NCI-H510A treated with DMSO at 0.1 percent for 48 hours (cell line): Measurements from ENCODE around the gene ATG4D.
A peak's percentile ranks its signal among the peaks of the same experiment; 100 is the strongest.

Experiments
- DNase-seq: peaks from one replicate; lab custom pipeline; 2025; lab: John Stamatoyannopoulos, UW

Gene ATG4D

GRCh38 chr19:10543420-10544241, at the start of gene ATG4D:
Gene ATG4D, plus strand, starts transcription at chr19:10543904. Its CDS starts 187 bp downstream, at chr19:10544091.
- DNase-seq, result peak; percentile 90

DNA sequence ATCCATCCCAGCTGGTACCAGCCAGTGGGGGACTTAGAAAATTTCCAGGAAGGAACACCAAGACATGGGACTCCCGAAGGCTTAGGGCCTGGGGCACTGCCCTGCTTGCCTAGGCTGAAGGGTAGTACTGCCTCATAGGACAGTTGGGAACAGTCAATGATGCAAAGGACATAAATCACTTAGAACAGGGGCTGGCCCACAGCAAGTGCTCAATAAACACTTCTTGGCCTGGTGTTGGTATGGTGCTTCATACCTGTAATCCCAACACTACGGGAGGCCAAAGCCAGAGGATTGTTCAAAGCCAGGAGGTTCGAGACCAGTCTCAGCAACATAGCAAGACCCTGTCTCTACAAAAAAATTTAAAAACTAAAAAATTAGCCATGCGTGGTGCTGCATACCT, 46.3 kb upstream of the ATG4D start:
- no peak for DNase-seq

- no peak for DNase-seq
These were observed 44.0 kb upstream of the ATG4D start for GRCh38 chr19:10499550-10500246.

GRCh38 chr19:10500247-10500592, 43.5 kb upstream of the ATG4D start:
- no peak for DNase-seq

DNA sequence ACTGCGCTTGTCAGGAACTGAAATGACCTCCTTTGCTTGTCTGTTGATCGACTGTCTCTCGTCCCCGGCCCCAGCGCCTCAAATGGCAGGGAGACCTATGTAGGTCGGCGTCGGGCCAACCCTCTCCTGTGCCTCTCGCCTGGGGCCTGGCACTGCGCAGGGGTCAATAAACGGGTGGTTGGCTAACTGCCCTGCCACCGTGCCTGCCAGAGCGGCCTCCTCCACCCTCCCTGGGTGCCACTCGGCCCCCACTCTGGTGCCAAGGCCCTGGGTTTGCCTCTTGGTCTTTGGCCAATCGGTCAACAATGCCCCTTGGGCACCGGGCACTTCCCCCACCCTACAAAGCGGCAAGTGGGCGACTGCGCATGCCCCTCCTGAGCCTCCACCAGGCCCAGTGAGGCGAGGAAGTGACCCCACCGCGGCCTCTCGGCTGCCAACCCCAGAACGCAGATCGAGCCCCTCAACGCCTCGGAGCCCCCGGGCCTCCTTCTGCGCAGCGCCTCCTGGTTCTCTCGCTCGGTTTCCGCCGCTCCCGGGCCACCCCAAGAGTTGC, 41.7 kb upstream of the ATG4D start:
- peak; percentile 32 for DNase-seq

DNA sequence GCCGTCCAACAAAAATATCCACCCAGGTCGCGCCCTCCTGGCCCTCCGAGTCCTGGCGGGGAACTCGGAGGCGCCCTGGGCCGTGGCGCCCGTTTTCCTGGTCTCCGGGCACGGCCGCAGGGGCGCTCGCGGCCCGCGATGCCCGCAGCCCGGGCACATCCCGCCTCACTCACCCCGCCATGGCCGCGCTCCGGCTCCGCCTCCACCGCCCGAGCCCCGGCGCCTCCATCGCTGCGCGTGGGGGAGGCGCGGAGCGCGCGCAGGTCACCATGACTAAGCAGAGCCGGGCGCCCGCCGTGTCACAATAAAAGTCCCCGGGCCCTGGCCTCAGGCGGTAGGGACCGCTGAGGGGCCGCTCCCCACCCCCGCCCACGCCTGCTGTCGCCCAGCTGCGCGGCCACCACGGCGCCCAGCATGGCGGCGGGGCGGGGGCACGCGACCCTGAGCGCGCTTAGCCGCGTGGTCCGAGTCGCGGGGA, 41.1 kb upstream of the ATG4D start:
- peak; percentile 84 for DNase-seq

DNA sequence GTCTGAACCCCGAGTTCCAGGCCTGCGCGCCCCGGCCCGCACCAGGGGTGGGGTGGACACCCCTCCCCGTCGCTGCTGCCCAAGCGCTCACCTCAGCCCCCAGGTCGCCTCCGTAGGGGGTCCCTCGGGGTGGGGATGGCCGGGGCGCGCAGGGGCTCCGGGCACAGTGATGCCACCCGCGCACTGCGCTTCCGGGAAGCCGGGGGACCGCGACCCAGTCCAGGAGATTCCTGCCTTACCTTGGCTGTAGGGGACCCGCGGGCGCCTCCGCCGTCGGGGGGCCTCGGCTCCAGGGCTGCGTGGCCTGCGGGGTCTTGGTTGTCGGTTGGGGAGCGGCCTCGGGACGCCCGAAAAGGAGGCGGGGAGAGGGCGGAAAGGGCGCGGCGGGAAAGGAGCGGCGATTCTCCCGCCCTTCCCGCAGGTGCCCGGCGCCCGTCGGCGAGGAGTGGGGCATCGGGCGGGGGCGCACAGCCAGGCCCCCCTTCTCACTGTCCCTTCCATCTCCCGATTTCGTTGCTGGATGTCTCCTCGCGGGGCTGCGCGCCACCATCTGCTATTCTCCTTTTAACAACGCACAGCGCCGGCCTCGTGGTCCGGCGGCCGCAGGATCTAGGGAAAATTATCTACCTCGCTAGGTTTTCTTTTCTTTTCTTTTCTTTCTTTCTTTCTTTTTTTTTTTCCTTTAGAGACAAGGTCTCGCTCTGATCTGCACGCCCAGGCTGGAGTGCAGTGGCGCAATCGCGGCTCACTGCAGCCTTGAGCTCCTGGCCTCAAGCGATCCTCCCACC, 40.5 kb upstream of the ATG4D start, which contains the start of gene KEAP1:
Gene KEAP1, minus strand, starts transcription at position 355 of the 788 bp plus-strand sequence. CDS start 3,323 bp downstream, outside the sequence.
- DNase-seq, result peak; percentile 39

- DNase-seq, result peak; percentile 26
These were observed 38.0 kb upstream of the ATG4D start for GRCh38 chr19:10505583-10506229.

- no peak for DNase-seq
These were observed 35.7 kb upstream of the ATG4D start for GRCh38 chr19:10508036-10508435.

DNA sequence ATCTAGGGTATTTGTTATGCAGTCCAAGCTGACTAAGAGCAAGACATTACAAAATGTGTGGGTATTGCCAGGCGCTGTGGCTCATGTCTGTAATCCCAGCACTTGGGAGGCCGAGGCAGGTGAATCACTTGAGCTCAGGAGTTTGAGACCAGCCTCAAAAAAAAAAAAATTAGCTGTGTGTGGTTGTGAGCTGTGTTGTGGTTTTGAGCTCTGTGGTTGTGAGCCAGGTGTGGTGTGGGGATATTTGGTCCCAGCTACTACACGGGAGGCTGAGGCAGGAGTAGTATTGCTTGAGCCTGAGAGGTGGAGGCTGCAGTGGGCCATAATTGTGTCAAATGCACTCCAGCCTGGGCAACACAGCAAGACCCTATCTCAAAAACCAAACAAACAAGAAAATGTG, 35.0 kb upstream of the ATG4D start:
- DNase-seq, result no peak

DNA sequence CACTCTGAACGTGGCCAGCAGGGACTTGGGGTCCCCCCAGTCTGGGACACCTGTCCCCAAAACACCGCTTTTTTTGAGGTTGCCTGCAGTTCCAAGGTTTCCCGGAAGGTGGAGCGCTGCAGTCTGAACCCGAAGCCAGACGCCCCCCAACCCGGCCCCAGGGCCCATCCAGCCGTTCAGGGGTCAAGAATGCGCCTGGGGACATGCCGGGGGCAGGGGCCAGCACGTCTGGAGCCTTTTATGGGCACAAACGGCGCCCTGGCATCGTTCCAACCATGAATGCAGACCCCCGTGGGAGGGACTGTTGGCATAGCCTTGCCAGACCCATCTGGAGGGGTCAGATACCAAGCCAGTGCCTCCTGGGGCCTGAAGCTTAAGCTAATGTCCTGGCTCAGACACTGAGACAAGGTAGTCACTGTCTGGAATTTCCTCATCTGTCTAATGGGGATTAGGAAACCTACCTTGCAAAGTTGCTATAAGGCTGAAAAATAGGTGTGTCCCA, 33.4 kb upstream of the ATG4D start:
- no peak for DNase-seq

DNA sequence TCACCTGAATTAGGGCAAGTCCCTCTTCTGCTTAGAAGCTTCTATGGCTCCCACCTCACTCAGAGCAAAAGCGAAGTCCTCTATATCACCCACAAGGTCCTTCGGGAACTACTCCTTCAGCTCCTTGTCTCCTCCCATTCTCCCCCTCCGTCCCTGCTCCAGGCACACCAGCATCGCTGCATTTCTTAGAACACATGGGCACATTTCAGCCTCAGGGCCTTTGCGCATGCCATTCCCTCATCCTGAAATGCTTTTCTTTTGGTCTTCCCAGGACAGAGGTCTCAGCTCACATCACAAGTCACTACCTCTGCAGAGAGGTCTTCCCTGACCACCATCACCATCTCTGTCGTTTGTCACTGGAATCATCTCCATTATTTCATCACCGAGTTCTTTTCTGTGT, 30.5 kb upstream of the ATG4D start:
- DNase-seq, result no peak

- no peak for DNase-seq
These were observed 29.2 kb upstream of the ATG4D start for GRCh38 chr19:10514211-10515145.

GRCh38 chr19:10516064-10516385, 27.7 kb upstream of the ATG4D start:
- DNase-seq, result no peak

- peak; percentile 27 for DNase-seq
These were observed 26.9 kb upstream of the ATG4D start for GRCh38 chr19:10516671-10517286.

DNA sequence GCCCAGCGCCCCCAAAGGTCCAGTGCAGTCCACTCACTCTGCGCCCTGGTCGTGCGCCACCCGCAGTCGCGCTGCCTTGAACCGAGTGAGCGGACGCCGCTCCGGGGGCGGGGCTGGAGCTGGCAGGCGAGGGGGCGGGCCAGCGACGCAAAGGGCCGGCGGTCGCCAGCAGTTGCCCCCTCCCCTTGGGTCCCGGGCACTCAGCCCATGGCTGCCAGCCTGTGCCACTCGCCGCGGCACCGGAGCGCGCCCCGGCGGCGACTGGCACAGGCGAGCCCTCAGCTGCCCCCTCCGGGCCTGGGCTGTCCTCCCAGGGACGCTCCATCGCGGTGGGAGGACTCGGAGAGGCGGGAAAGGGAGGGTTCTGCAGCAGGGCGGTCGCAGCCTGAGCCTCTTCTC, 26.3 kb upstream of the ATG4D start, which contains the start of gene S1PR5:
Gene S1PR5, minus strand, starts transcription at position 87 of the 399 bp plus-strand sequence. CDS start 2,436 bp downstream, outside the sequence.
- peak; percentile 52 for DNase-seq

GRCh38 chr19:10517760-10518443, 25.8 kb upstream of the ATG4D start:
- peak; percentile 31 for DNase-seq

DNA sequence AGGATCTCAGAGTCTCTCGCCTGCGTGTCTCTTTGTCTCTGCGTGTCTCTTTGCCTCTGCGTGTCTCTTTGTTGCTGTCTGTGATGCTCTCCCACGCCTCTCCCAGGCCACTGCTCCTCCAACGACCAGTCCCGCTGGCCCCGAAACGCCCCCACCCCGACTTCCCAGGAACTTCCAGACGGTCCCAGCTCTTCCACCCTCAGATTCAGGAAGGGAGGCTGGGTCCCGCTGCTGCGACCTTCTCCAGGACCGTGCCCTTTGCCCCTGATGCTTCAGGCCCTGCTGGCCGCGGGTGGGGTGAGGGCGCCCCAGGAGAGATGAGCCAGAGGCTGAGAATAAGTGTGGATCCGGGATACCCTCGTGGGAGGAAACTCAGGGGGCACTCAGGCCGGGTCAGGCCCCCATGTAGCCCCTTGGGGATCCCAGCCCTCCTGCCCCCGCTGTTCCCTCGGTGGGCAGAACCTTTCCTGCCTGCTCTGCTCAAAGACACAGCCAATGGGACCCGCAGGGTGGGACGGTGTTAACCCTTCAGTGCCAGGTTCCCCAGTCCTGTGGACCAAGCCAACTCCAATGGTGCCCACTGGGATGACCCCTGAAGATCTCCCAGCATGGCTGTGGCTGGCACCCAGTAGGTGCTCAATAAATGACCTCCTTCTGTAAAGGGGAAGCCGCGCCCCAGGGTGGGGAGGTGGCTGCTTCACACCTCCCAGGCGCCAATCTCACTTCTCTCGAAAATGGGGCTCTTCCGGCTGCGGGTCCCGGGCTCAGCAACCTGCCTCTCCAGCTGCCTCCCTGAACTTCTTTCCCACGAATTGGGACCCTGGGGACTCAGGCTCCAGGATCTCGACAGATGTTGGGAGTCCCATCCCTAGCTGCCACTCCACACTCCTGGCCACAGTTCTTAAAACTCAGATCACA, 25.0 kb upstream of the ATG4D start:
- DNase-seq, result no peak
